T-helper 17 cell (primary cell): Measurements from ENCODE around the gene CCZ1. TPM values are rescaled to one million over a fixed set of nuclear protein-coding genes. Genes with fewer than 3 reads are reported as not detected.
"Not testable (repeated sequence)": the region's sequence is repeated elsewhere in the genome, so short reads cannot be mapped to it uniquely, and the experiment has no call there.

Experiments used
- ATAC-seq: fragments of 150-1000 bp; cut with Tn5 transposase; 2 replicates; pipeline ENCODE4 v1.10.0; 2021; ENCODE audit warnings: mild to moderate bottlenecking, moderate library complexity
- DNase-seq, 3 donors: peaks; one replicate each; pipeline versions ENCODE4 v3.0.0 to v3.0.0-alpha.2; 2020 to 2021
- H3K9me3 ChIP-seq: one replicate; pipeline ENCODE4 v1.7.0; 2013; ENCODE audit warnings: low read length, mild to moderate bottlenecking; ENCODE audit not compliant: control insufficient read depth, poor library complexity, severe bottlenecking
- H3K27ac Mint-ChIP-seq: one replicate; pipeline ENCODE4 v1.8.0; 2022; ENCODE audit warnings: mild to moderate bottlenecking, moderate library complexity, mixed read lengths
- H3K27me3 Mint-ChIP-seq: one replicate; pipeline ENCODE4 v1.8.0; 2022; ENCODE audit warnings: mixed read lengths
- H3K36me3 Mint-ChIP-seq: one replicate; pipeline ENCODE4 v1.8.0; 2022; ENCODE audit warnings: low read depth, mixed read lengths
- H3K4me1 Mint-ChIP-seq: one replicate; pipeline ENCODE4 v1.8.0; 2022; ENCODE audit warnings: mild to moderate bottlenecking, mixed read lengths
- H3K4me3 Mint-ChIP-seq: one replicate; pipeline ENCODE4 v1.8.0; 2022; ENCODE audit warnings: mild to moderate bottlenecking, moderate library complexity, mixed read lengths
- total RNA-seq, 4 donors: library from RNA in 2 of 4; stranded (reverse) in 2 of 4; gene quantifications; one replicate each; pipeline ENCODE4 v1.2.3 and lab custom pipeline; 2022 to 2026

CCZ1 gene
- total RNA-seq, 2 donors from 2014 or later = 84.4 to 84.6 TPM

DNA sequence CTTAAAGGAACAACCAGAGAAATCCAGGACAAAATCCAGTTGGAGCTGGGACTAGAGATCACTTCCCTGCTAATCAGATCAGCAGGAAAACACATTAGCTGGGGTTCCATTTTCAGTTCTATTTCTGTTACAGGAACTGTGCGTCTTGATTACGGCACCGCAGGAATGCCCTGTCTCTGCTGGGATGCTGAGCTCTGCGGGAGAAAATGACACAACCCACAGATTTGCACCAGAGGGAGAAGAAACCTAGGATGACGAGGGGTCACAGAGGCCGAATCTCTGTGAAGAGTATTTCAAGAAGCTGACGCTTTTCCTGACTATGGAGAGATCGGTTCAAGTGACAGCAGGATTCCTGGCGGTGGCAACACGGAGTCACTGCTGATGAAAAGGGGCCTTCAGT, 31.8 kb downstream of the CCZ1 start:
- not testable (repeated sequence) for H3K9me3 ChIP-seq, H3K27me3 Mint-ChIP-seq, H3K4me1 Mint-ChIP-seq, ATAC-seq, H3K27ac Mint-ChIP-seq, H3K36me3 Mint-ChIP-seq, DNase-seq, H3K4me3 Mint-ChIP-seq

DNA sequence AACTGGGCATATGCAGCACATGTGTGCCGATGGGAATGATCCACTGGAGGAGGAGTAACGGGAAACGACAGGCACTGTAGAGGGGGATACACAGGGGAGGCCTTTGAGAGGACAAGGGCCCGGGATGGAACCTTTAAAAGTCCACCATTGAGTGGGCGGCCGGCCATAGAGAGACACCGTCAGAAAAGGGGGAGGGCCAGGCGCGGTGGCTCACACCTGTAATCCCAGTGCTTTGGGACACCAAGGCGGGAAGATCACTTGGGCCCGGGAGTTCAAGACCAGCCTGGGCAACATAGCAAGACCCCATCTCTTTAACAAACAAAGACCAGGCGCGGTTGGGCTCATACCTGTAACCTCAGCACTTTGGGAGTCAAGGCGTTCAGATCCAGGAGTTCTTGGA, 32.7 kb downstream of the CCZ1 start:
- H3K4me3 Mint-ChIP-seq, DNase-seq, H3K27ac Mint-ChIP-seq, H3K27me3 Mint-ChIP-seq, ATAC-seq, H3K9me3 ChIP-seq, H3K4me1 Mint-ChIP-seq, H3K36me3 Mint-ChIP-seq: not testable (repeated sequence)

DNA sequence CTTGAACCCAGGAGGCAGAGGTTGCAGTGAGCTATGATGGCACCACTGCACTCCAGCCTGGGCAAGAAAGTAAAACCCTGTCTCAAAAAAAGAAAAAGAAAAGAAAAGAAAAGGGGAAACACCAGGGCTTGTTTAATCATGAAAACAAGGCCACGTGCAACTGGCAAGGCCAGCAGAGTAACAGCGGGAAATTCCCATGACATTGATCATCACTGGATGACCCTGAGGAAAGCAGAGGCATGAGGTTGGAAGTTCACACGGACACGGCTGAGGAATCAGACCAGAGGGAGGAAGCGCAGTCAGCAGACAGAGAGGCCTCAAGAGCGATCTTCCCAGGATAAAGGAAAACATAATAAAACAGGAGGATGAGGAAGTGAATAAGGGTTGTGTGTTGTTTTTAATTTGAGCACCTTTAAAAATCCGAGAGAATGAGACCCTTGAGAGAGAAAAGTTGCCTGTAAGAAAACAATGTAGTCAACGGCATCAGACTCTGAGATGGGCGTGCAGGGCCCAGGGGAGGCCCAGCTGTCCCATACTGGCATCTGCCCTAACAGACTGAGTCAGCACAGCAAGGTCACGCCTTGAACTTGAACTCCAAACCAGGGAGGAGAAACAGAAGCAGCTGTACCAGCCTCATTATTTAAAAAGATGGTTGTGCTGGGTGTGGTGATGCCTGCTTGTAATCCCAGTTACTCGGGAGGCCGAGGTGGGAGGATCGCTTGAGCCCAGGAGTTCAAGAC, 33.5 kb downstream of the CCZ1 start:
- H3K4me1 Mint-ChIP-seq, DNase-seq, H3K27ac Mint-ChIP-seq, H3K4me3 Mint-ChIP-seq, ATAC-seq, H3K36me3 Mint-ChIP-seq, H3K9me3 ChIP-seq, H3K27me3 Mint-ChIP-seq: not testable (repeated sequence)

DNA sequence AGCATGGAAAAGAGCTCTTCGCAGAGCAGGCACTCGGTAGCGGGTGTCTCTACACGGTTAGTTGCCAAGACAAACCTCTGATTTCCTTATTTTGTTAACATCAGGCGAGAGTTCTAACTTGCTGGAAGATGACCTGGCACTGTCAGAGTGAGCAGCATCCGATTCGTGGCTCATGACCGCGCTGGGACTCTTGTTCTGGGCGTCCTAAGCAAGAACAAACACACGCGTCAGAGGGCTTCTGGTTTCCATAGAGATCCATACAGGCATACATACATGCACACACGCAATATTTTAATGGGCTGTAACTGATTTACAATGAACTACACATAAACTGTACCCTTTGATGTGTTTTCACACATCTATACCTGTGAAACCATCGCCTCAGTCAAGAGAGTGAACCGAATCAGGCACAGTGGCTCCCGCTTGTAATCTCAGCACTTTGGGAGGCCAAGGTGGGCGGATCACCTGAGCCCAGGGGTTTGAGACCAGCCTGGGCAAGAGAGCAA, 36.5 kb downstream of the CCZ1 start:
- DNase-seq, H3K27me3 Mint-ChIP-seq, H3K4me3 Mint-ChIP-seq, H3K36me3 Mint-ChIP-seq, H3K9me3 ChIP-seq, ATAC-seq, H3K4me1 Mint-ChIP-seq, H3K27ac Mint-ChIP-seq: not testable (repeated sequence)

DNA sequence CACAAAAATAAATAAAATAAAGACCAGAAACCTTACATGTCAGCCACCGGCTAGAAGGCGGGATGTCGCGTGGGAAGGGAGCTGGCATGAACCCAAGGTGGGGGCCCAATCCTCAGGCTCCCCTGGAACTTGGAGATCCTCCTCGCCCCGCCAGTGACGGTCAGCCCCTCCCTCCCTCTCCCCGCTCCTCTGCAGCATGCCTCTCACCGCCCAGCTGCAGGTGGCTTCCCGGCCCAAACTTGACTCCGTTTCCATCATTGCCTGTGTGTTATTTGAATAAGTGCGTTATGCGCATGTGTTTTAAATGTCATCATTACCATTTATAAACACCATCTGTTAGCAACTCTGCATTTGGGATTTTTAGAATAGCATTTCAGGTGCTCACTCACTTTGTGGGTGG, 64.7 kb downstream of the CCZ1 start:
- not testable (repeated sequence) for H3K36me3 Mint-ChIP-seq, H3K9me3 ChIP-seq, DNase-seq, H3K27me3 Mint-ChIP-seq, ATAC-seq, H3K4me1 Mint-ChIP-seq, H3K27ac Mint-ChIP-seq, H3K4me3 Mint-ChIP-seq

DNA sequence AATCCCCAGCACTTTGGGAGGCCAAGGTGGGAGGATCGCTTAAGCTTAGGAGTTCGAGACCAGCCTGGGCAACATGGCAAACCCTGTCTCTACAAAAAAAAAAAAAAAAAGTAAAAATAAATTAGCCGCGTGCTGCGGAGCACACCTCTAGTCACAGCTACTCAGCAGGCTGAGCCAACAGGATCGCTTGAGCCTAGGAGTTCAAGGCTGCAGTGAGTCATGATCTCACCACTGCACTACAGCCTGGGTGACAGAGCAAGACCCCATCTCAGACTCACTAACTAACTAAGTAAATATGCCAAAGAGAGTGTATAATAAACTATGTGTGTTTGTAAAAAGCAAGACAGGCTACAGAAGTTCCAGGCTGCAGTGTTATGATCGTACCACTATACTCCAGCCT, 65.3 kb downstream of the CCZ1 start:
- not testable (repeated sequence) for H3K27me3 Mint-ChIP-seq, H3K4me3 Mint-ChIP-seq, DNase-seq, H3K36me3 Mint-ChIP-seq, H3K9me3 ChIP-seq, ATAC-seq, H3K4me1 Mint-ChIP-seq, H3K27ac Mint-ChIP-seq

DNA sequence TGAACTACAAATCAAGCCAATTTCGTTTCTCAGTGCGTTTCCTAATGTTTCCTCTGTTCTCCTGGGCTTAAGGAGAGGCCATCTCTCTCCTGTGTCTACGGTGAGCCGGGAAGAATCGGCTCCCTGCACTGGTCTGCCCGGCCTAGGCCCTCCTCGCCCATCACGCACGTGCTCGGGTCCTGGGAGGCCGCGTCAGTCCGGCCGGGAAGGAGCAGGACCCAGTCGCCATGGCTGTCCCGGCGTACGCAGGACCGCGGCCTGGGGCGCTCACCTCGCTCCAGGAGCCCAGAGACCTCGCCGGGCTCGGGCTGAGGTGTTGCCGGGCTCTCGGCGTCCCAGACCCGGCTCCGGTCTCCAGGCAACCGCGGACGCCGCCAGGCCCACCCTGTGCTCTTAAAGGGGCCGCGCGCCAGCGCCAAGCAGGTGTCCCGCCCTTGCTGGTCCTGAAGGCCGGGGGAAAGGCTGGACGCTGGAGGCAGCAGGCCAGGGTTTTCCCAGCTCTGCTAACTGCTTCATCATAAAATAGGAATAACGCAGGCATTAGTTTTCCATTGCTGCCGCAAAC, 71.9 kb downstream of the CCZ1 start, which contains the start of gene RSPH10B:
RSPH10B (minus strand) TSS at position 343 of the 565 bp plus-strand sequence. CDS start 3,573 bp downstream, outside the sequence.
- not testable (repeated sequence) for H3K9me3 ChIP-seq, DNase-seq, H3K4me1 Mint-ChIP-seq, H3K27me3 Mint-ChIP-seq, ATAC-seq, H3K27ac Mint-ChIP-seq, H3K4me3 Mint-ChIP-seq, H3K36me3 Mint-ChIP-seq

DNA sequence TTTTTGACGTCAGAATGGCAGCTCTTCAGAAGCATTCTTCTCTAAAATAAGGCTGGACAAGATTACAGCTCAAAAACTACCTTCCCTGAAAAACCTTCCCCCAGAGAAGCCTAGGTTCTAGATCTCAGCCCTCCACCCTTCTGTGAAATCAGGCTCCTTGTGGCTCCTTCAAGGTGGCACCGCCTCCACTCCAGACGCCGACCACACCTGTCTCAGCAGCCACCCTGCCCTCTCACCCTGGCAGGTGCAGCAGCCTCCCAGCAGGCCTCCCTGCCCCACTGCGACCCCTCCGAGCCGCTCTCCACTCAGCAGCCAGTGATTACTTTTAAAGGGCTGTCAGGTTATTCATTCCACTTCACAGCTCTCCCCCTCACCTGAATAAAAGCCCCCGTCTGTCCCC, 75.0 kb downstream of the CCZ1 start:
- not testable (repeated sequence) for H3K36me3 Mint-ChIP-seq, H3K27me3 Mint-ChIP-seq, ATAC-seq, H3K27ac Mint-ChIP-seq, H3K9me3 ChIP-seq, H3K4me1 Mint-ChIP-seq, H3K4me3 Mint-ChIP-seq, DNase-seq

Other genes with a start within 250 kb of the CCZ1 start
- gene RNF216, start 117.1 kb upstream of the CCZ1 start, total RNA-seq = 10 to 100 TPM; 74.1 to 74.7 TPM
- gene OCM, start 17.9 kb upstream of the CCZ1 start, total RNA-seq = 1 to 10 TPM; 2.8 to 3.6 TPM
- under 1 TPM in 1 of 2 donors, not detected in 1; 0.40 TPM for gene RSPH10B, start 72.0 kb downstream of the CCZ1 start, total RNA-seq
- gene PMS2, start 110.3 kb downstream of the CCZ1 start, total RNA-seq = 10 to 100 TPM; 11.3 to 11.6 TPM
- gene AIMP2, start 110.5 kb downstream of the CCZ1 start, total RNA-seq = 1 to 10 TPM; 7.2 to 8.1 TPM
- not detected for gene ANKRD61, start 132.6 kb downstream of the CCZ1 start, total RNA-seq
- 100 to 1,000 TPM in 1 of 2 donors, 10 to 100 TPM in 1; 62.1 to 116 TPM for gene EIF2AK1, start 160.4 kb downstream of the CCZ1 start, total RNA-seq
- 10 to 100 TPM; 33.9 to 35.1 TPM for gene USP42, start 206.2 kb downstream of the CCZ1 start, total RNA-seq